NCI-H2081 treated with DMSO at 0.1 percent for 48 hours (cell line): ENCODE results near the gene EYA4.

Experiments used
- DNase-seq: peaks from one replicate; lab custom pipeline; 2025; lab: John Stamatoyannopoulos, UW

EYA4 gene

GRCh38 chr6:133404728-133405127 lies 163.6 kb downstream of the EYA4 start:
- DNase-seq: no peak

- DNase-seq: no peak
Observed at GRCh38 chr6:133407320-133408100, 166.4 kb downstream of the EYA4 start.

- DNase-seq: no peak
Observed at GRCh38 chr6:133408132-133408531, 167.0 kb downstream of the EYA4 start.

- no peak for DNase-seq
Observed at GRCh38 chr6:133408543-133408942, 167.4 kb downstream of the EYA4 start.

GRCh38 chr6:133410638-133411435 lies 169.7 kb downstream of the EYA4 start:
- DNase-seq: no peak

GRCh38 chr6:133411757-133412156 lies 170.6 kb downstream of the EYA4 start:
- DNase-seq: no peak

- DNase-seq: no peak
Observed at GRCh38 chr6:133415262-133415661, 174.1 kb downstream of the EYA4 start.

GRCh38 chr6:133418108-133418507 lies 177.0 kb downstream of the EYA4 start:
- no peak for DNase-seq

GRCh38 chr6:133423242-133423641 lies 182.1 kb downstream of the EYA4 start:
- no peak for DNase-seq

- no peak for DNase-seq
Observed at GRCh38 chr6:133424359-133424758, 183.2 kb downstream of the EYA4 start.

GRCh38 chr6:133426038-133426437 lies 184.9 kb downstream of the EYA4 start:
- no peak for DNase-seq

- no peak for DNase-seq
Observed at GRCh38 chr6:133428295-133428694, 187.1 kb downstream of the EYA4 start.

GRCh38 chr6:133430530-133430929 lies 189.4 kb downstream of the EYA4 start:
- no peak for DNase-seq

GRCh38 chr6:133431031-133431430 lies 189.9 kb downstream of the EYA4 start:
- no peak for DNase-seq

- DNase-seq: peak; percentile 57
Observed at GRCh38 chr6:133432021-133432989, 191.1 kb downstream of the EYA4 start.

GRCh38 chr6:133435065-133435728 lies 194.0 kb downstream of the EYA4 start:
- DNase-seq: no peak

- DNase-seq: no peak
Observed at GRCh38 chr6:133436652-133437051, 195.5 kb downstream of the EYA4 start.

GRCh38 chr6:133441491-133441890 lies 200.3 kb downstream of the EYA4 start:
- DNase-seq: no peak

- DNase-seq: no peak
Observed at GRCh38 chr6:133446789-133447188, 205.6 kb downstream of the EYA4 start.

- DNase-seq: no peak
Observed at GRCh38 chr6:133447924-133448323, 206.8 kb downstream of the EYA4 start.

- no peak for DNase-seq
Observed at GRCh38 chr6:133456439-133456838, 215.3 kb downstream of the EYA4 start.

- no peak for DNase-seq
Observed at GRCh38 chr6:133456944-133457343, 215.8 kb downstream of the EYA4 start.
